ENCODE measurements around the gene YIPF6. TPM values are rescaled to one million over a fixed set of nuclear protein-coding genes. Genes with fewer than 3 reads are reported as not detected.

Gene YIPF6
- total RNA-seq, 1 experiment from 2014 or later = 15.7 TPM

- no peak for DNase-seq (ENCODE audit: low spot score)
- in situ Hi-C loops (cut with HindIII; ENCODE audit: low sequenced_read_pairs) = no loop called here
Measured at GRCh38 chrX:68574240-68574639, 75.4 kb downstream of the YIPF6 start.

- in situ Hi-C loops (cut with HindIII; ENCODE audit: low sequenced_read_pairs) = no loop called here
- no peak for DNase-seq (ENCODE audit: low spot score)
Measured at GRCh38 chrX:68579810-68580209, 81.0 kb downstream of the YIPF6 start.

GRCh38 chrX:68584221-68584620 is 85.4 kb downstream of the YIPF6 start:
- in situ Hi-C loops (cut with HindIII; ENCODE audit: low sequenced_read_pairs) = no loop called here
- no peak for DNase-seq (ENCODE audit: low spot score)

Other genes with a start within 250 kb of the YIPF6 start
- gene OPHN1, start 65.6 kb upstream of the YIPF6 start, total RNA-seq (2014; rRNA removed; shearing (Covaris generic)) = 1.7 and 3.9 TPM in 2 replicates
- gene STARD8, start 148.6 kb downstream of the YIPF6 start, total RNA-seq (2014; rRNA removed; shearing (Covaris generic)) = 0.31 and 0.98 TPM in 2 replicates

Data from G401 (cell line).